NCI-H1930 (cell line): Measurements from ENCODE around the gene TC2N.
A peak's percentile ranks its signal among the peaks of the same experiment; 100 is the strongest.
"Not testable (repeated sequence)": the region's sequence is repeated elsewhere in the genome, so short reads cannot be mapped to it uniquely, and the experiment has no call there.

Source experiments
- DNase-seq, 2 experiments: peaks; one replicate each; lab custom pipeline; 2025; lab: John Stamatoyannopoulos, UW

Gene TC2N

GRCh38 chr14:91867316-91867988 is at the start of gene TC2N:
TC2N (minus strand) TSS chr14:91867536; CDS start chr14:91813769, 53,767 bp downstream.
- DNase-seq, result no peak

- DNase-seq, result no peak
These were observed 44.7 kb upstream of the TC2N start for GRCh38 chr14:91912035-91912434.

DNA sequence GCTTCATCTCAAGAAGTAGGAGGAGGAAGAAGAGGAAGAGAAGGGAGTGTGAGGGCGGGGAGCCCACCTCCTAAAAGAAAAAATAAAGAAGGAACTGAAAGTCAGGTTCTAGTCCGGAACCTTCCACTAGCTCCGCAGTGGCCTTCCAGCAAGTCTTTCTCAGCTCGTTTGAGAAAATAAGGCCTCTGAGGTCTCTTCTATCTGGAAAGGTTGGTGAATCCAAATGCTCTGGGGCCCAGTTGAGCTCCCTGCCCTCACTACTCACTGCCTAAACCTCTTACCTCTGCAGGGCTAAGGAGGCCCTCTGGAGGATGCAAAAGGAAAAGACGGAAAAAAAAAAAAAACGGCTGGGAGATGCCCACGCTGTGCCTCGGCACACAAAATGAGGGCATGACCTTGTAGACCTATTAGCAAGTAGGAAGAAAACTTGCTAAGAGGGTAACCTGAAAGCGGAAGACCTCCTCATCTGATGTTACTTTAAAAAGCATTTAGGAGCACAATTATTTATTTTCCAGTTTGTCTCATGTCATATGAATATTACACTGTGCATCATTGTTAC is 44.2 kb upstream of the TC2N start:
- peak in 1 of 2 experiments; percentile 30 for DNase-seq

DNA sequence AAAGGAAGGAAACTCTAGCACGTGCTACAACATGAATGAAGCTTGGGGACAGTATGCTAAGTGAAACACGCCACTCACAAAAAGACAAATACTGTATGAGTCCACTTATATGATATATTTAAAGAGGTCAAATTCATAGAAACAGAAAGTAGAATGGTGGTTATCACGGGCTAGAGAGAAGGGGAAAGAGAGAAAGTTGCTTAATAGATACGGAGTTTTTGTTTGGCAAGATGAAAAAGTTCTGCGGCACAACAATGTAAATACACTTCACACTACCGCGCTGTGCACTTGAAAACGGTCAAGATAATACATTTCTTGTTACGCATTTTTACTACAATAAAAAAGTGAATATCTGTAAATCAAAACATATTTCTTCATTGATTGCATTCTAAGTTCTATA is 42.9 kb upstream of the TC2N start:
- no peak for DNase-seq

- DNase-seq, result no peak
These were observed 39.0 kb upstream of the TC2N start for GRCh38 chr14:91906374-91906773.

DNA sequence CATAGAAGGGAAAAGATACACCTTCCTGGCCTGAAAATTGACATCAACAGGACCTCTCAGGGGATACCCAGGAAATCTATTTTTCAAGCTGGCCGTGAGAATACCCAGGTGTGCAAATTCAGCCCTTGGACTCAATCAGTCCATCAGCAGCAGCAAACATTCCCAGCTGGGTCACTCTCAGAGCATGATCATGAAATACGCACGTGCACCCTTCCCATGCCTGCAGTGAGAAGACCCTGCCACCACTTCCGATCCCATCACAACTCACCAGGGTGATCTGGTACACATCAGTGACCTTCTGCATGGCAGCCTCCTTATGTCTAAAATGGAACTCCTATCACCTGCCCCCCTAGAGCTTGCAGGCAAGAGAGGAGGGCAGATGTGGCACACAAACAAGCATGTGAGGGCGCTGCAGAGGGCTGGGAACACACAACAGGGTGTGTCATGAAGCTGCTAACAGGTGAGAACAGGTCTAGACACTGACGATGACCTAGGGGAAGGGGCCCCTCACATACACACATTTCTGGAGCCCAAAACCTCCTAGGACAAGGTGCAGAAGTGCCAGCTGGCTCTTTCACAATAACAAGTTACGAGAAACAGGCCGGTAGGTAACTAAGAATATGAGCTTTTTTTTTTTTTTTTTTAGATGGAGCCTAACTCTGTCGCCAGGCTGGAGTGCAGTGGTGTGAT is 37.8 kb upstream of the TC2N start:
- no peak for DNase-seq

GRCh38 chr14:91904483-91904882 is 37.1 kb upstream of the TC2N start:
- no peak for DNase-seq

DNA sequence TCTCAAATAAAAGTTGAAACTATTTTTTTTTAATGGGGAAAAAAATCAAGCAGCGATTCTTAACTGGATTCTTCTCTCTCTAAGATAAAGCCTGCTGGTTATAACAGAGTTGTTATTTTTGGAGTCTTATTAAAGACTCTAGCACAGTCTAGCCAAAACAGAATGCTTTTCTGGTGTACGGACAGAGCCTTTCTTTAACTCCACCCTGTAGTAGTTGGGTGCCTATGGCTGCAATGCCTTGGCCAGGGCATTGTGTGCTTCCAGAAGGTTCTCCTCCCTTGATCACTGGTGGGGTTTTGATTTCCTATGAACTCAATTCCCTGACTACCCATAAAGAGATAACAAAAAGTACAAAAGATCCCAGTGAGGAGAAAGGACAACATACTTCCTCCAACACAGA is 35.7 kb upstream of the TC2N start:
- DNase-seq, result no peak

DNA sequence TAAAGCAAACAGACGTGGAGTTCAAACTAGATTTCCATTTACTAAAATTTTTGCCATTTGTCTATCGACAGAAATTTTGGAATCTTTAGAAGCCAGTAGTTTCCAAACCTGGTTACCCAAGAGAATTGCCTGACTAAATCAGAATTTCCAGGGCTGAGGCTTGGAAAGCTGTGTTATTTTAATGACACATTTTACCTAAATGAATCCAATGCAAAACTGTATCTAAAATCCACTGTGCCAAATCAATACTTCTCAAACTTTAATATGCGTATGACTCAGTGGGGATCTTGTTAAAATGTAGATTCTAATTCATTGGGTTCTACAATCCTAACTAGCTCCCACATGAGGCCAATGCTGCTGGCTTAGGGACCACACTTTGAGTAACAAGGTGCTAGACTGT is 35.0 kb upstream of the TC2N start:
- no peak for DNase-seq

DNA sequence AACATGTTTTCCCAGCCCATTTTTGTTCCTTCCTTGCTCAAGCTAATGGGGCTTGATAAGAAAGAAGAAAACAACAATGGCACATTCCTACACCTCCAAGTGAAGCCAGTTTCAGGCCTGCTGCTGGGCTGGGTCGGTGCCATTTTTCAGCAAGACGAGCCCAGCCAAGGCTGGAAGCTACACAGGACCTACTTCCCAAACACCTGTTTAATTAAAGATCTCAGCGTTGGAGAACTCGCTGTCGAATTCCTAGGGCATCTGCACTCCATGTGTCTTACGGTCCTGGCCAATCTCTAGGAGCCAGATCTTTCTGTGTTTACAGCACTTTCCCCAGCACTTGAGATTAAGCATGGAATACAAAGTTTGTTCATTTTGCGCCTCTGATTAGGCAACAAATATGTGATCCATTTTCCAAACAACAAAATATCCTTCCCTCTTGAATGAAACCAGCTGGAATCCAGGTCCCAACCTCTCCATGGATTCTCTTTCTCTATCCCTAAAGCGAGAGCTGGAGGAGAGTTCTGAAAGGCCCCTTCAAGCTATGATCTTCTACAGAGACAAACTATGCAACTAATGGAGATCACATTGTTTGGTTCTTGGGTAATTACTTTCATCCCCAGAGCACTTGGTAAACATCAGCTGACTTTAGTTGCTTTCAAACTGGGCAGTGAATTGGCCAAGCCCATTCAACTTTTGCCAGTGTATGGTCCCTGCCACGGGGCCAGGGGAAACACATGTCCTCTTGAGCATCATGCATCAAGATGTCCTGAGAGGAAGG is 34.3 kb upstream of the TC2N start:
- no peak for DNase-seq

- no peak for DNase-seq
These were observed 32.5 kb upstream of the TC2N start for GRCh38 chr14:91899806-91900205.

DNA sequence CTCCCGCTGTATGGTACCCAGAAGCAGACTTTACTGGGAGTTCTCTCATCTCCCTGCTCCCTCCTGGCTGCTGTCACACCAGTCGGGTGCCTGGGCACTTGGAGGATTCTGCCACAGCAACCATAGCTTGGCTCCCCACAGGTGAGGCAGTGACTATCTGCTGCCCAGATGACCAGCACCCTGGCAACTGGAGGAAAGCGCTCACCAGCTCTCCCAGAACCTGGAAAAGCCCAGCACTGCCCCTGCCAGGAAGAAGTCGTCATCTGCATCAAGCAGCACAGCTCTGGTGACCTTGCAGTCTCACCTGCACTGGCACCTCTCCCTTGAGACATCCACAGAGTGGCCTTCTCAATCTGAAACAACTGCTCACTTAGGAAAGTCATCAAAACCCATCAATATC is 31.9 kb upstream of the TC2N start:
- DNase-seq, result no peak

DNA sequence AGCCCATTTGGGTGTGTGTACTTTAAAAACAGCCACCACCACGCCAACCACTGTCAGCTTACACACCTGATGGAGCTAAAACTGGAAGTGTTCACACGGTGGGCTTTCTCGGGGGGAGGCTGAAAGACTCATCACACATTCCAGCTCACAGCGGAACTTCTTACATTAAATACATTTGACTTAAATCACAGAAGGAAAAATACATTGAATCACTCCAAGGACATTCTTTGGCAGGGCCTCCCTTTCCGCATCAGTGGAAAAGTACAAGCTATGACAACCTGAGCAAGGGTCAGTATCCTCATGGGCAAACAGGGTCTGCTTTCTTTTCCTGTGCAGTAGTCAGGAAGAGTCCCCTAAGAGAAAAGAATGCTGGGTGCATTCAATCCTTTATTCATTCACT is 31.0 kb upstream of the TC2N start:
- no peak for DNase-seq

DNA sequence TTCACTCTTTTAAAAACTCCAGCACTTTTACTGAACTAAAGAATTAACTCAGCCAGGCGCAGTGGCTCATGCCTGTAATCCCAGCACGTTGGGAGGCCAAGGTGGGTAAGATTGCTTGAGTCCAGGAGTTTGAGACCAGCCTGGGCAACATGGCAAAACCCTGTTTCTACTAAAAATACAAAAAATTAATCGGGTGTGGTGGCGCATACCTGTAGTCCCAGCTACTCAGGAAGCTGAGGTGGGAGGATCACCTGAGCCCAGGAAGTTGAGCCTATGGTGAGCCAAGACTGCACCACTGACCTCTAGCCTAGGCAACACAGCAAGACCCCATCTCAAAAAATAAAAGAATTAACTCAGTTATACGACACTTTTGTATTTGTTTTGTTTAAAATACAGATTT is 30.4 kb upstream of the TC2N start:
- not testable (repeated sequence) for DNase-seq

GRCh38 chr14:91897106-91897701 is 29.9 kb upstream of the TC2N start:
- no peak for DNase-seq

DNA sequence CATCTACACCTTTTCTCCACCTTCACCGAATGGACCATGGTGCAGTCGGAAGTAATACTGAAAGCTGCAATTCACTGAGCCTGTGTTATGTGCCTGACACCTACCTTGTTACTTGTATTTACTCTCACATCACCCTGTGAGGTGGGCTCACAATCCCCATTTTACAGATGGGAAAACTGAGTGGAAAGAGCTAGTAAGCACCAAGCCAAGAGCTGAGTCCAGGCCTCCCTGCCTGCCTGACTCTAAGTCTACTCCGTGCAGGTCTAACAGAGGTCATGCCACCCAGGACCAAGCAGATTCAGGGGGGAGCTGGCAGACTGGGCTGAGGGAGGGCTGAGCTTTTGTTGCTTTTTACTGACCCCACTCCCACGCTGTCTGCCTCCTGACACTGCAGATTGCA is 29.1 kb upstream of the TC2N start:
- DNase-seq, result no peak

GRCh38 chr14:91893669-91894068 is 26.3 kb upstream of the TC2N start:
- DNase-seq, result no peak

- DNase-seq, result peak in 1 of 2 experiments; percentile 14
These were observed 25.7 kb upstream of the TC2N start for GRCh38 chr14:91893007-91893406.

- DNase-seq, result no peak
These were observed 24.4 kb upstream of the TC2N start for GRCh38 chr14:91891721-91892220.

GRCh38 chr14:91891101-91891500 is 23.8 kb upstream of the TC2N start:
- DNase-seq, result no peak

DNA sequence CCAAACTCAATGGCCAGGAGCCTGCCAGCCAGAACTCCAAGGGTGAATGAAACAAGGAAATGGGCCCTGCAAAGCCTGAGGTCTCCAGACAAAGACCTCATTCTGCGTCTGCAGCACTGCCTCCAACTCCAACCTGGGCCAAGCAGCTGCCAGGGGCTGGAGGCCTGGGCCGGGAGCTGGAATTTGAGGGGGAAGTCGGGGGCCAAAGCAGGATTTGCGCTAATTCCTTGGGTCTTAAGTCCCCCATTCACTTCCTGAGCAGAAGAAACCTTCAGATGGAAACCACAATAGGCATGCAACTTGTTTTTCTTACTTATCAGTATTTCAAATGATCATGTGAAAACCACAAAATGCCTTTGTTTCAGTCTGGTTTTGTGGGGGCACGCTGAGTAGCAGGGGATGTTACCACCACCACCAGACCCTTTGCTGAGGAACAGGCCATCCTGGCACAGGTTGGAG is 23.0 kb upstream of the TC2N start:
- no peak for DNase-seq
